Spleen (tissue), 11 donors: Measurements from ENCODE around the gene UPK3BL1. TPM values are rescaled to one million over a fixed set of nuclear protein-coding genes. Genes with fewer than 3 reads are reported as not detected.

Experiments
- polyA plus RNA-seq, 3 donors: library from polyadenylated mRNA; stranded (reverse); fragments of 200-250 nt; gene quantifications; one replicate each; pipeline ENCODE4 v1.2.1, GENCODE V29; 2013
- small RNA-seq, 4 donors: library from RNA; depleted of rRNA; stranded (forward); fragments of <200 nt; gene quantifications; one replicate each; pipeline ENCODE3, GENCODE V24; 2016
- total RNA-seq, 7 donors: library from RNA; depleted of rRNA in 3 of 7; stranded (reverse); fragments of >200 nt in 3 of 7; fragmentation: NEBNext Ultra II Directional in 4 of 7; extraction: Animal tissue kit (Norgen Biotek cat#: 25700) in 4 of 7; gene quantifications; one replicate each; pipeline versions ENCODE4 v1.1.0 to v1.2.1, GENCODE V29; 2016 to 2021
- donor health status: healthy with polysubstance abuse.
- donor health status: DM: no; HTN: no; CAD: no; lungs with moderate emphysema.
- donor health status: DM: no; HTN: no; CAD: no.
- donor health status: Bipolar disorder and iron deficiency.
- donor health status: healthy.
- donor health status: DM: no; HTN: no; CAD: no.
- donor health status: DM: yes; HTN: yes; CAD: no.

UPK3BL1 gene
- total and polyA plus RNA-seq, 10 donors: 18.5 to 206 (median 48.4) TPM

Small RNA genes within 50 kb of the gene (small RNA-seq; reads per million reads assigned to genes)
- gene AC105052.3 (0 reads per million in 4 donors), gene UPK3BL1 (0 reads per million in 4 donors)

Other genes with a start within 250 kb of the UPK3BL1 start
- 10 to 100 TPM; 25.0 to 33.4 (median 28.8) TPM for gene PRKRIP1, start 246.4 kb downstream of the UPK3BL1 start, total RNA-seq
- gene PRKRIP1, start 246.4 kb downstream of the UPK3BL1 start, polyA plus RNA-seq: 10 to 100 TPM; 27.4 to 45.7 (median 43.6) TPM
- gene ORAI2, start 209.2 kb downstream of the UPK3BL1 start, total RNA-seq: 100 to 1,000 TPM in 3 of 7 donors, 10 to 100 TPM in 4; 75.3 to 146 (median 90.5) TPM
- 10 to 100 TPM; 31.5 to 74.4 (median 35.4) TPM for gene ORAI2, start 209.2 kb downstream of the UPK3BL1 start, polyA plus RNA-seq
- 10 to 100 TPM in 6 of 7 donors, 1 to 10 TPM in 1; 9.6 to 15.1 (median 10.7) TPM for gene ALKBH4, start 177.9 kb downstream of the UPK3BL1 start, total RNA-seq
- 10 to 100 TPM in 1 of 3 donors, 1 to 10 TPM in 2; 9.0 to 11.1 (median 9.2) TPM for gene ALKBH4, start 177.9 kb downstream of the UPK3BL1 start, polyA plus RNA-seq
- gene LRWD1, start 177.8 kb downstream of the UPK3BL1 start, total RNA-seq: 10 to 100 TPM; 19.9 to 42.2 (median 24.1) TPM
- 10 to 100 TPM; 22.1 to 37.3 (median 33.7) TPM for gene LRWD1, start 177.8 kb downstream of the UPK3BL1 start, polyA plus RNA-seq
- 10 to 100 TPM in 6 of 7 donors, 1 to 10 TPM in 1; 8.4 to 34.5 (median 30.8) TPM for gene POLR2J, start 163.9 kb downstream of the UPK3BL1 start, total RNA-seq
- 10 to 100 TPM; 95.6 to 98.8 (median 96.4) TPM for gene POLR2J, start 163.9 kb downstream of the UPK3BL1 start, polyA plus RNA-seq
- 10 to 100 TPM; 16.7 to 50.5 (median 22.7) TPM for gene RASA4B, start 125.0 kb downstream of the UPK3BL1 start, total RNA-seq
- 10 to 100 TPM; 18.5 to 42.2 (median 24.6) TPM for gene RASA4B, start 125.0 kb downstream of the UPK3BL1 start, polyA plus RNA-seq
- 10 to 100 TPM; 14.2 to 31.0 (median 25.8) TPM for gene UPK3BL2, start 99.1 kb downstream of the UPK3BL1 start, total RNA-seq
- gene UPK3BL2, start 99.1 kb downstream of the UPK3BL1 start, polyA plus RNA-seq: 10 to 100 TPM; 11.5 to 27.4 (median 18.8) TPM
- gene SPDYE2, start 91.6 kb downstream of the UPK3BL1 start, total RNA-seq: under 1 TPM in 2 of 7 donors, not detected in 5; 0.37 to 0.52 TPM
- gene SPDYE2, start 91.6 kb downstream of the UPK3BL1 start, polyA plus RNA-seq: under 1 TPM in 1 of 3 donors, not detected in 2; 0.13 TPM
- gene POLR2J3, start 70.2 kb downstream of the UPK3BL1 start, total RNA-seq: 10 to 100 TPM; 32.6 to 63.8 (median 44.3) TPM
- 10 to 100 TPM; 26.9 to 67.3 (median 40.3) TPM for gene POLR2J3, start 70.2 kb downstream of the UPK3BL1 start, polyA plus RNA-seq
- gene RASA4, start 26.0 kb downstream of the UPK3BL1 start, total RNA-seq: 100 to 1,000 TPM in 1 of 7 donors, 10 to 100 TPM in 6; 48.0 to 119 (median 60.6) TPM
- 10 to 100 TPM; 34.5 to 51.2 (median 38.5) TPM for gene RASA4, start 26.0 kb downstream of the UPK3BL1 start, polyA plus RNA-seq
- gene SPDYE2B, start 7.5 kb upstream of the UPK3BL1 start, total RNA-seq: not detected
- not detected for gene SPDYE2B, start 7.5 kb upstream of the UPK3BL1 start, polyA plus RNA-seq
- 10 to 100 TPM in 5 of 7 donors, 1 to 10 TPM in 2; 9.3 to 21.1 (median 11.6) TPM for gene POLR2J2, start 28.9 kb upstream of the UPK3BL1 start, total RNA-seq
- gene POLR2J2, start 28.9 kb upstream of the UPK3BL1 start, polyA plus RNA-seq: 1 to 10 TPM in 2 of 3 donors, under 1 TPM in 1; 0.99 to 3.5 (median 3.0) TPM
- 10 to 100 TPM in 5 of 7 donors, 1 to 10 TPM in 2; 6.6 to 22.4 (median 12.4) TPM for gene FAM185A, start 106.2 kb upstream of the UPK3BL1 start, total RNA-seq
- gene FAM185A, start 106.2 kb upstream of the UPK3BL1 start, polyA plus RNA-seq: 1 to 10 TPM; 3.1 to 4.2 (median 3.2) TPM